ENCODE data around the gene MUC5AC. TPM values are rescaled to one million over a fixed set of nuclear protein-coding genes. Genes with fewer than 3 reads are reported as not detected.
A peak's percentile ranks its signal among the peaks of the same experiment; 100 is the strongest.

MUC5AC gene
- polyA plus RNA-seq, 3 donors, result 0.01 to 0.03 (median 0.03) TPM

DNA sequence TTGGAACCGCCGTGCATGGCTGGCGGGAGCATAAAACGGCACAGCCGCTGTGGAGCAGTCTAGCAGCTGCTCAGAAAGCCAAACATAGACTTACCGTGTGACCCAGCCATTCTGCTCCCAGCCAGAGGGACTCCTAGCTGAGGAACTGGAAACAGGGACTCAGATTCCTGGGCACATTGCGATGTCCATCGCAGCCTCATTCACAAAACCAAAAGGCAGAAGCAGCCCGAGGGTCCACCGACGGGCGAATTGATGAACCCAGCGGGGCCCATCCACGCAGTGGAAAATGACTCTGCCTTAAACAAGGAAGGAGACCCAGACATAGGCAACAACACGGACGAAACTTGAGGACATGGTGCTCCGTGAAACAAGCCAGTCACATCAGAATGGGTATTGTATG is 59.4 kb downstream of the MUC5AC start:
- no peak for DNase-seq (ENCODE audit: extremely low read depth in 1 of 11, low read depth in 9 of 11, low spot score in 4 of 11)

DNA sequence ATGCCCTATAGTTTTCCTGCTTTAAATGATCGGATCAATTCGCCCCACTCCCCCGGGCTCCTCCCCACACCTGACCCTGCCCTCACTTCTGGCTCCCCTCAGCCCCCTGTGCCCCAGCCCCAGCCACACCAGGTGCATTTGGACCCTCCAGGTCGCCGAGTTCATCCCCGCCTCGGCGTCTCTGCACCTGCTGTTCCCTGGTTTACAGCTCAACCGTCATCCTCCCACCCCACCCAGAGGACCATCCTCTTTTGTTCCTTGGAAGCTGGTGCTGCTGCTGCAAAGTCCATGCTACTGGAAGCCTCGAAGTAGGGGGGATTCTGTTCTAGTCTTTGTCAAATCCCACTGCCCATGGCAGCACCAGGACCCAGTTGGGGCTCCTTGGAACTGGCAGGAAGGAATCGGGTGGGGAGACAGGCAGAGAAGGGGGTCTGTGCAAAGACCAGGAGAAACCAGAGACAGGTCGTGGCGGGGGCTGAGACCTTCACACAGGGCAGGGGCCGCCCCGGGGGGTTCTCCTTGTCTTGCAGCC is 60.6 kb downstream of the MUC5AC start:
- DNase-seq (ENCODE audit: extremely low read depth in 1 of 11, low read depth in 9 of 11, low spot score in 4 of 11), result no peak

DNA sequence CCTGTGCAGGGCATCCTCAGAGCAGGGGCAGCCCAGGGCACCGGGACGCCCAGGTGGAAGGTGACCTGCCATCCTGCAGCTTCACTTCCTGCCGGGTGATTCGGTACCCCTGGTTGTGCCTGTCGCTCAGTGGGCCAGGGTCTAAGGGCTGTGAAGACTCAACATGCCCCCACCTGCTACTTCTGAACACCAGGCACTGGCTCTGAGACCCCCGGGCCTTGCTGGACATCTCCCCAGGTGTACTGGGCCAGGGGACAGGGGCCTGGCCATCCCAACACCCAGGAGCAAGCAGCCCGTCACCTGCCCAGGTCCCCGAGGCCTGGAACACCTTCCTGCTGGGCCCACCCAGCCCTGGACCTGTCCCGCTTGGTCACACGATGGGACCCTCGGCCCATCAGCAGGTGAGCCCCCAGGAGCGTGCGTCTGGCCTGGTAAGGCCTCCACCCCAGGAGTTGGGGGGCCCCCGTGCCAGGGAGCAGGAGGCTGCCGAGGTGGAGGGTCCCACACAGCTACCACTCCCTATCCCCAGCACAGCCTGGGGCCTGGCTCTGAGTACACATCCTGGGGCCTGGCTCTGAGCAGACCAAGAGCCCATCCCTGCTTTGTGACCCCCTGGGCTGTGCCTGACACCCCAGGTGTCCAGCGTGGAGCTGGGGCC is 61.2 kb downstream of the MUC5AC start:
- no peak for DNase-seq (ENCODE audit: extremely low read depth in 1 of 11, low read depth in 9 of 11, low spot score in 4 of 11)

DNA sequence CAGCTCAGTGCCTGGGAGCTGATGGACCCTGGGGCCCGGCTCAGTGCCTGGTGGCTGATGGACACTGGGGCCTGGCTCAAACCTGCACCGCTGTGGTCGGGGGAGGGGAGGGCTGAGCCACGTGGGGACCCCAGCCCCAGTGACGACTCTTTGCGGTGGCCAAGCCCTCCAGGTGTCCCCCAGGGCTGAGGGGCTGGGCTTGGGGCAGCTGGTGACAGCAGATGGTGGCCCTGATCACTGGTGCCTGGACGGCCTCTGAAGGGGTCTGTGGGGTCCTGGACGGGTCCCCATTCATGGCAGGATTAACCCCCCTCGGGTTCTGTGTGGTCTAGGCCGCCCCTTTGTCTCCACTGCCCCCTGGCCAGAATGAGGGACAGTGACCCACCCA is 61.7 kb downstream of the MUC5AC start:
- no peak for DNase-seq (ENCODE audit: extremely low read depth in 1 of 11, low read depth in 9 of 11, low spot score in 4 of 11)

DNA sequence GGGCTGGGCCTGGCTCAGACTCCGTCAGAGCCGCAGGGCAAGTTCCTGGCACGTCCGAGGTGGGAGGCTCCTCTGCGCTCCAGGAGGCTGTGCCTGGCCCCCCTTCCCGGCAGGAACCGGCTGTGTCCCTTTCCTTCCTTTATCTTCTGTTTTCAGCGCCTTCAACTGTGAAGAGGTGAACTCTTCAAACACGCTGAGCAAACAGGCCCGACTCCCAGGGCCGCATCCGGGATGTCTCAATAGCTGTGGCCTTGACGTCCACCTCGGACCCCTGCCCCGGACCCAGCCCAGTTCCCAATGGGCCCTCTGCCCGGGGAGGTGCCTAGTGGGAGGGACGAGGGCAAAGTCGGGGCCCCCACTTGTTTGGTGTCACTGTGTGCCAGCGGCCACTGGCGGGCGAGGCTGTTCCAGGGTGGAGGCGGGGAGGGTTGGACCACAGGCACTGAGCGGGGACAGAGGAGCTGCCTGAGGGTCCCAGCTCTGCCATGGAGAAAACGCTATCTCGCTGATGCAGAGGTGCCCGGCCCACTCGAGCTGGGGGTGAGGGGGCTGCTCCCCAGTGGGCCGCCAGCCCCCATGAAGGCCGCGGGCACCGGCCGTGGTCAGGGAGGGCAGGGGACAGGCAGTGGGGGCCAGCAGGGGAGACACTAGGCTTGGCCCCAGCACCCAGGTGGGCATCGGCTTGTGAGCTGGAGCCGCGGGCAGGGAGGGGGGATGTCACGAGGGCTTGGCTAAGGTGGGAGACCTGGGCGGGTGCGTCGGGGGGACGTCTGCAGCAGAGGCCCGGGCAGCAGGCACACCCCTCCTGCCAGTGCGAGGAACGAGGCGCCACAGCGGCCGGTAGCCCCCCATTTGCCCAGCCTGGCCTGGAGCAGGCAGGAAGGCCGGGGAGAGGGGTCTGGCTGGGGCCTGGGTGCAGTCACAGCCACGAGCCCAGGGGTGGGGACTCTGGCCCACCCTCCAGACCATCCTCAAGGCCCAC is 62.4 kb downstream of the MUC5AC start:
- DNase-seq (ENCODE audit: extremely low read depth in 1 of 11, low read depth in 9 of 11, low spot score in 4 of 11), result no peak

DNA sequence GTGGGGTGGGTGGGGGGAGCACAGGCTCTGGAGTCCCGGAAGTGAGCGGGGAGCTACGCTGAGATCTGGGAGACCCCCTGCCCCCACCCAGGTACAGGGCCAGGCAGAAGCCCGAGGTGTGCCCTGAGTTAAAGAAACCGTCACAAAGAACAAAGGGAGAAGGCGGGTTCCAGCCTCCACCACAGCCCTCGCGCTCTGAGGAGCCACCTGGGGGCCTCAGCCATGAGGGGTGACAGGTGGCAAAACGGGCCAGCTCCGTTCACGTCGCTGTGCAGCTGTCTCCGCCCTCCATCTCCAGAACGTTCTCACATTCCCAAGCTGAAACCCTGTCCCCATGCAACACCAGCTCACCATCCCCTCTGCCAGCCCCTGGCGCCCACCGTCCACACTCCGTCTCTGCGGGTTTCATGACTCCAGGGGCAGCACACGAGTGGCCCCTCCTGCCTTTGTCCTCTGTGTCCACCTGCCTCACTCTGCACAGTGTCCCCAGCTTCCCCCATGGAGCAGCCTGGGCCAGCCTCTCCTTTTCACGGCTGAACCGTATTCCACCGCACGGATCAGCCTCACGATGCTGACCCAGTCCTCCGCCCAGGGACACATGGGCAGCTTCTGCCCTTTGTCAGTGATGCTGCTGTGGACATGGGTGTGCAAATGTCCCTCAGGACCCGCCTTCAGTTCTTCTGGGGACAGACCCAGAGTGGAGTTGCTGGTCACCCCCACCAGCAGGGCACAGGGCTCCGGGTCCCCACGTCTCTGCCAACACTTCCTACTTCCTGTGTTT is 63.4 kb downstream of the MUC5AC start:
- DNase-seq (ENCODE audit: extremely low read depth in 1 of 11, low read depth in 9 of 11, low spot score in 4 of 11), result no peak

DNA sequence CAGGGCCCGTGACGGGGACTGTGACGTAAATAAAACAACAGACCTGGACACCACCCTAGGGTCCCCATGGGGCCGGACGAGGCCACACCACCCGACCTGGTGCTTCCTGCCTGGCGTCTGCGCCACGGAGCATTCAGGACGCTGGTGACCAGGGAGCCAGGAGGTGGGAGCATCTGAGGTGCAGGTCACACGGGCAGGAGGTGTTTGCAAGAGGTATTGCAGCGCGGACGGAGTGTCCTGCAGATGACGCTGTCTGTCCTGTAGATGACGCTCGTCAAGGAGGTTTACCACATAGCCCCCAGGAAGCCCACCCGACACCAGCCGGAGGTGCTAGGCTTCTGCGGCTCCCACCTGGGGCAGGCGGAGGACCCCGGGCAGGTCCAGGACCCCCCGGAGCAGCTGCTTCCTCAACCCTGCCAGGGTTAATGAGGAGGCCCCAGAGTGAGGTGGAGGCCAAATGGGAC is 64.1 kb downstream of the MUC5AC start:
- DNase-seq (ENCODE audit: extremely low read depth in 1 of 11, low read depth in 9 of 11, low spot score in 4 of 11), result no peak

DNA sequence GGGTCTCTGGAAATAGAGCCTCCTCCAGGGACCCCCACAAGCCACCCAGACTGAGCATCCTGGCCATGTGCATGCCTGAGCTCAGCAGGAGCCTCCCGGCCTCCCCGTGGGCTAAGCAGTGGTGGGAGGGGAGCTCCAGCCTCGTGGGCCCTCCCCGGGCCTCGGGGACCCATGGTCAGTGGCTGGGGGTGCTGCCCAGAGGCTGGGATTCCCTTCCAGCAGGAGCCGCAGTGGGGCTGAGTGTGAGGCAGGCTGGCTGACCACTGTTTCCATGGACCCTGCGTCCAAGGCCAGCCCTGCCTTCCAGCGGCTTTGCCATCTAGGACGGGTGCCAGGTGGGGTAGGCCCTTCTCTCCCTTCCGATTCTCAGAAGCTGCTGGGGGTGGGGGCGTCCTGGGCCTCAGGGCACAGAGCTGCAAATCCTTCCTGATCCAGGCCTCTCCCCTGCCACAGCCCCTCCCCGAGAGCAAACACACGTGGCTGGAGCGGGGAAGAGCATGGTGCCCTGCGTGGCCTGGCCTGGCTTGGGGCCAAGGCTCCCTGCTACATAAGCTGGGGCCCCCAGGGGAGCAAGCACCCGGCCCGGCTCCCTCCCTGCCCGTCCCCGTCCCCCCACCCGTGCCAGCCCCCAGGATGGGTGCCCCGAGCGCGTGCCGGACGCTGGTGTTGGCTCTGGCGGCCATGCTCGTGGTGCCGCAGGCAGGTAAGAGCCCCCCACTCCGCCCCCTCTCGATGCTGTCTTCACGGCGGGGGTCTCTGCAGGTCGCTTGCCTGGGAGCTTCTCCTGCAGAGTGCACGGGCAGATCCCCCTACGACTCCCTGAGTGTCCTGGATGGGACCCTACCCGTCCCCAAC is 65.0 kb downstream of the MUC5AC start, which contains the start of gene MUC5B:
TSS of gene MUC5B (plus strand) at position 576 of the 855 bp plus-strand sequence. CDS start at position 634, 58 bp downstream.
- no peak for DNase-seq (ENCODE audit: extremely low read depth in 1 of 11, low read depth in 9 of 11, low spot score in 4 of 11)

DNA sequence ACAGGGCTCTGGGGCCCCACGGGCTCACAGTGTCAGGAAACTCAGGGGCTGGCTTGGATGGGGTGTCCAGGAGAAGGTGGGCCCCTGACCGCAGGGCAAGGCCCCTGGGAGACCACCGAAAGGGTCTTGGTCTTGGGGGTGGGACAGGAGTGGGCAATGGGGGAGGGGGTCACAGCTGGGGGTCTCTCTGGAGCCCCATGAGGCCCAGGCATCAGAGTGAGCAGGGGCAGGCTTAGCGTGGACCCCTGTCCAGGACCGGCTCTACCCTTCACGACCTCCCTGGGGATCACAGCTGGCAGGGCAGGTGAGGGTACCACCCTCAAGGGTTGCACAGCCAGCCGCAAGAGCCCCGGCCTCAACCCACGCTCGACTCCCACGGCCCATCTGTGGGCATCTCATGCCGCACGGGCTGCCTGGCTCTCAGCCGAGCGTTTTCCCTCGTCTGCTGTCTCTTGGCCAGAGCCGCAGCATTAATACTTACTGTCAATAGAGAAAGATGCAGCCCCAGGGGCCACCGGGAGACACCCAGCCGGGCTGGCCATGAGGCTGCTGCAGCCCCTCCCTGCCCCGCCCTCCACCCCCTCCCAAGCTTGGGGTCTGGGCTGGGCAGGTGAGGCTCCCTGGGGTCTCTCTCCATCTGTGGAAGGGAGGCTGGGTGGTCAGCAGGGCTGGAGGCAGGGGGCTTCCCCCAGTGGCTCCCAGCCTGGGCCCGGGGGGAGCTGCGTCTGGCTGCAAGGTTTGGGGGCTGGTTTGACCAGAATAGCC is 65.8 kb downstream of the MUC5AC start:
- no peak for DNase-seq (ENCODE audit: extremely low read depth in 1 of 11, low read depth in 9 of 11, low spot score in 4 of 11)

DNA sequence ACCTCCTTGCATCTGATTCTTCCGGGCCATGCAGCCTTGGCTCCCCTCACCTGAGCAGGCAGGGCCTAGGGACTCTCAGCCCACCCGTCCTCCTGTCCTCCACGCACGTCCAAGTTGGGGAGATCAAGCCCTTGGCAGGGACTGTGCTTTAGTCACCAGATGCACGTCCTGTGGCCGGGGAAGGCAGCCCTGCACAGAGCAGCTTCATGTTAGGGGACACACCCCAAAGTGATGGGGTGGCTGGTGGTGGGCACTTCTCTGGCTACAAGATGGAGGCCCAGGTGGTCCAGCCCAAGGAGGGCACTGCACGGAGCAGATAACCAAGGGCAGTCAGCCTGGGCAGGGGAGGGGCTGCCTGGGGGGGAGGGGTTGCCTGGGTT is 66.3 kb downstream of the MUC5AC start:
- DNase-seq (ENCODE audit: extremely low read depth in 1 of 11, low read depth in 9 of 11, low spot score in 4 of 11), result no peak

DNA sequence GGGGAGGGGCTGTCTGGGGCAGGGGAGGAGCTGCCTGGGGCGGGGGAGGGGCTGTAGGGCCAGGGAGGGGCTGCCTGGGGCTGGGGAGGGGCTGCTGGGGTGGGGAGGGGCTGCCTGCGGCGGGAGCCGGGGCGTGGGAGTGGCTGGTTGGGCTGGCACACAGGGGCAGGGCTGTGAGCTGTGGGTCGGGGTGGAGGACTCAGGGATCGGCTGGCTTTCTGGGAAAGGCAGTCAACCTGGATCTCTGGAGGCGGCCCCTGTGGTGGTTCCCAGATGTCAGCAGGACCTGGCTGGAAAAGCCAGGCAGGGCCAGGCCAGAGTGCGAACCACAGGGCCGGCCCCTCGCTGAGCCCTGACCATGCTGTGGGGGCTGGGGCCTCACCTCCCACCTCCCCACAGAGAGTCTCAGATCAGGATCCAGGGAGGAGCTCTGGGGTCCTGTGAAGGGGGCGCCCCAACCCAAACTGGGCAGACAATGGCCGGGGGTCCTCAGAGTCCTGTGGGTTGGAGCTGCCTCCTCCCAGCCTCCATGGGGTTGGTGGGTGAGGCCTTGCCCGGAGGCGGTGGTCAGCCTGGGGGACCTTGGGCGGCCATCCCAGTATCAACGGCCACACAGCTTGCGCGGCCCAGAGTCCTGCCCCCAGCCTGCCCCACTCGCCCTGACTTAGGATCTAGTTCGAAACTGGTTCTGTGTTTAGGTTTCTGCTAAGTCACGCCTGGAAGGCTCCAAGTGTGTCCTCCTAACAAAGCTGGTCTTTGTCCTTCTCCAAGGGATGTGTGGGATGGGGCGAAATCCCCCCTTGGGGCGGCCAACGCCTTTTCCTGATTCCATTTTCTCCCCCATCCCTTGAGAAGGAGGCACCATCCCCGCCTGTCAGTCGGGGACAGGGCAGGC is 67.0 kb downstream of the MUC5AC start:
- peak in 1 of 11 donors; percentile 17 for DNase-seq (ENCODE audit: extremely low read depth in 1 of 11, low read depth in 9 of 11, low spot score in 4 of 11)

DNA sequence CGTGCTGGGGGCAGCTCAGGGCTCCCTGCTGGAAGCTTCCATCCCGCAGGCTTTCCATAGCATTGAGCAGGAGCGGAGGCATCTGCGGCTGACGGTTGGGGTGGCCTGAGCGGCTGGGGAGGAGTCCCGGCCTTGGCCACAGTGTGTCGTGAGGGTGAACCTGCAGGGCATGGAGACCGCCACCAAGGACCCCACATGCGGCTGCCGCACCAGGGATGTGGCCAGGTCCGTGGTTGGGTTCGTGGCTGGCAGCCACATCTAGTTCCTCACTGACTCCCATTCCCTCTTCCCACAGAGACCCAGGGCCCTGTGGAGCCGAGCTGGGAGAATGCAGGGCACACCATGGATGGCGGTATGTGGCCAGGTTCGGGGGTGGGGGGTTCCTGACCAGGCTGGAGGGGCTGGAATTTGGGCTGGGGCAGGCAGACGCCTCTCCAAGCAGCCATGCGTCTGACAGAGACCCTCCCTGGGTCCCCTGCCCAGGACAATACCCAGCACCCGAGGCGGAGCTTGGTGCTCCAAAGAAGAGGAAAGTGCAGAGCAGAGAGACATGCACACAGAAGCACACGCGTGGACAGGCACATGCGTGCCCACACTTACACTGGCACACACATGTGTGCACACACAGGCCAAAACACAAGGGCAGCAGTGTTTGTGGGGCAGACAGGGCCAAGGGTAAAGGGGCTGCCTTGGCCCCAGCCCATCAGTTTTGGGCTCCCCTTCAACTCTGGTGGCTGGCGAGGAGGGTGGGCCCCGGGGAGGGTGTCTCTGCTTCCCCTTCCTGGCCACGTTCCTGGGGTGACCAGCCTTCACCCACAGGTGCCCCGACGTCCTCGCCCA is 67.9 kb downstream of the MUC5AC start:
- DNase-seq (ENCODE audit: extremely low read depth in 1 of 11, low read depth in 9 of 11, low spot score in 4 of 11), result no peak

DNA sequence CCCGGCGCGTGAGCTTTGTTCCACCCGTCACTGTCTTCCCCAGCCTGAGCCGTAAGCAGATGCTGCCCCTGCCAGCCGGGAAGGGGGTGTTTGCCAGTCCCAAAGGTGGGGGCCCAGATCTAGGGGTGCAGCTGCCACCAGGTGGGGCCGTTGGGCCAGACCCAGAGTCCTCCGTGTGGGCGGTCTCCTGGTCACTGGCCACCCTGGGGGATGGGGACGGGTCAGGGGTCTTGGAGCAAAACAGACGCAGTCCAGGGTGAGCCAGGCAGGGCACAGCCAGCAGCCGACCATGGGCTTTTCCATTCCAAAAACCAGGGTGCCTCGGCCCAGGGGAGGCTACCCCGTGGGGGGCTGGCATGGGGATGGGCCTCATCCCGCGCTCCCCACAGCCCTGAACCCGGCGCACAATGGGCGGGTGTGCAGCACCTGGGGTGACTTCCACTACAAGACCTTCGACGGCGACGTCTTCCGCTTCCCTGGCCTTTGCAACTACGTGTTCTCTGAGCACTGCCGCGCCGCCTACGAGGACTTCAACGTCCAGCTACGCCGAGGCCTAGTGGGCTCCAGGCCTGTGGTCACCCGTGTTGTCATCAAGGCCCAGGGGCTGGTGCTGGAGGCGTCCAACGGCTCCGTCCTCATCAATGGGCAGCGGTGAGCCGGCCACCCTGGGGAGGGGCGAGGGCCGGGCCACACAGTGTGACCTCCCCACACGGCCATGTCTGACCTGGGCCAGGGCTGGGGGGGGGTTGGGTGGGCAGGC is 68.7 kb downstream of the MUC5AC start:
- no peak for DNase-seq (ENCODE audit: extremely low read depth in 1 of 11, low read depth in 9 of 11, low spot score in 4 of 11)

DNA sequence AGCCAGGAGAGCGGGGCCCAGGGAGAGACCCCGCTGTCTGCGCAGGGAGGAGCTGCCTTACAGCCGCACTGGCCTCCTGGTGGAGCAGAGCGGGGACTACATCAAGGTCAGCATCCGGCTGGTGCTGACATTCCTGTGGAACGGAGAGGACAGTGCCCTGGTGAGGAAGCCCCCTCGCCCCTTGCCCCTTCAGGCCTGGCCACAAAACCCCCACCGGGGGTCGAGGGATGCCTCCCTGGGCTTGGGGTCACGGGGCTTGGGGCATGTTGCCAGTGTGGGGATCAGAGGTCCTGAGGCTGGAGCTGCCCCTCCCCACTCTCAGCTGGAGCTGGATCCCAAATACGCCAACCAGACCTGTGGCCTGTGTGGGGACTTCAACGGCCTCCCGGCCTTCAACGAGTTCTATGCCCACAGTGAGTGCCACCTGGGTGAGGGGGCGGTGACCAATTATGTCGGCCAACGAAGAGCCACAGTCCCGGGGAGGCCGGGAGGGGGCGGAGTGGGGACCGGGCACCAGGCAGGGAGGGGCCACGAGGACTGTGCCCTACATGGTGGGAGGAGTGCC is 69.3 kb downstream of the MUC5AC start:
- DNase-seq (ENCODE audit: extremely low read depth in 1 of 11, low read depth in 9 of 11, low spot score in 4 of 11), result no peak

Data from renal cortex interstitium (tissue), 11 donors.